Measurements from ENCODE around the gene OSBPL8. TPM values are rescaled to one million over a fixed set of nuclear protein-coding genes. Genes with fewer than 3 reads are reported as not detected.

OSBPL8 gene
- total and polyA plus RNA-seq, 9 of the 15 experiments (the other 6 are each of a cell fraction or from before 2014, with no cell fraction given): 17.4 to 82.7 (median 42.8) TPM

DNA sequence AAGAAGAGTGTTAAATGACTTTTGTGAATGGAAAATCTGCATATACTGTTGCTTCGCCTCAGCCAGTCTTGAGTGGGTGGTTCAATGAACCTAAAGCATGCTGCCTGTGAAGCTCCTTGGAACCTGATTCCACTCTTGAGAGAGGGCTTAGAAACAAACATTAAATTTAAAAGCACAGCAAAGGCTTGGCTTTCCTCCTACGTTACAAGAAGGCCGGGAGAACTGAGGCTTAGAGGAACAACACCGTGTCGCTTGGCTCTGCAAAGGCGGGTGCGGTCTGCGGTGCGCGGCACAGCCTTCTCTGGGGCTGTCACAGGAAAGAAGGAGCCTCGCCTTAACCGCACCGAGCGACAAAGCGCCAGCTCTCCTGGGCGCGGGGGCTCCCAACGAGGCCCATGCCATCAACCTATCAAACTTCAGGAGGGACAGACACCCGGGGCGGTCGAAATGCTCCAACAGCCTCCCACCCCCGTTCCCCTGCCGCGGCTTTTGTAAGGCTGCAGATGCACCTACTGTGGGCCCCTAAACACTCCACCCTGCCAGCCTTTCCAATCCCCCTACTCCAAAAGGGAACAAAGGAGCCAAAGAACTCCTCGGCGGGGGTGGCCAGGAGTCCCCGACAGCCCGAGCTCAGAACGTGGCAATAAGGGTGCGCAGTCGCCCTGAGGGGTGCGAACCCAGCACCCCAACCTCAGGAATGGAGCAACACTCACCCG, 729 bp downstream of the OSBPL8 start (continued):
- TF ChIP-seq MED1 (CRISPR knock-in tag; IDR thresholded peaks at IDR 0.05; ENCODE audit: borderline replicate concordance): no peak
- TF ChIP-seq HDAC8 (tag; IDR thresholded peaks at IDR 0.05): 0 out of 2 replicates have a peak, but pooled peaks have one; percentile 13
- TF ChIP-seq XRCC5 (IDR thresholded peaks at IDR 0.05; ENCODE audit: low read depth, low read length): peak; percentile 7; the same call in 1 of the 2 replicates
- TF ChIP-seq NRF1 (conservative IDR thresholded peaks at IDR 0.05 in 1 of 2, IDR thresholded peaks at IDR 0.05 in 1 of 2): peak; percentile 4 to 41; a peak in 1 of 4 replicates
- no peak for TF ChIP-seq RCOR1 (IDR thresholded peaks at IDR 0.05; ENCODE audit: borderline replicate concordance in 1 of 2, low read depth in 2 of 2, low read length in 2 of 2)
- no peak for TF ChIP-seq MTA1 (IDR thresholded peaks at IDR 0.05; ENCODE audit: borderline replicate concordance)
- TF ChIP-seq, protein P1, sequence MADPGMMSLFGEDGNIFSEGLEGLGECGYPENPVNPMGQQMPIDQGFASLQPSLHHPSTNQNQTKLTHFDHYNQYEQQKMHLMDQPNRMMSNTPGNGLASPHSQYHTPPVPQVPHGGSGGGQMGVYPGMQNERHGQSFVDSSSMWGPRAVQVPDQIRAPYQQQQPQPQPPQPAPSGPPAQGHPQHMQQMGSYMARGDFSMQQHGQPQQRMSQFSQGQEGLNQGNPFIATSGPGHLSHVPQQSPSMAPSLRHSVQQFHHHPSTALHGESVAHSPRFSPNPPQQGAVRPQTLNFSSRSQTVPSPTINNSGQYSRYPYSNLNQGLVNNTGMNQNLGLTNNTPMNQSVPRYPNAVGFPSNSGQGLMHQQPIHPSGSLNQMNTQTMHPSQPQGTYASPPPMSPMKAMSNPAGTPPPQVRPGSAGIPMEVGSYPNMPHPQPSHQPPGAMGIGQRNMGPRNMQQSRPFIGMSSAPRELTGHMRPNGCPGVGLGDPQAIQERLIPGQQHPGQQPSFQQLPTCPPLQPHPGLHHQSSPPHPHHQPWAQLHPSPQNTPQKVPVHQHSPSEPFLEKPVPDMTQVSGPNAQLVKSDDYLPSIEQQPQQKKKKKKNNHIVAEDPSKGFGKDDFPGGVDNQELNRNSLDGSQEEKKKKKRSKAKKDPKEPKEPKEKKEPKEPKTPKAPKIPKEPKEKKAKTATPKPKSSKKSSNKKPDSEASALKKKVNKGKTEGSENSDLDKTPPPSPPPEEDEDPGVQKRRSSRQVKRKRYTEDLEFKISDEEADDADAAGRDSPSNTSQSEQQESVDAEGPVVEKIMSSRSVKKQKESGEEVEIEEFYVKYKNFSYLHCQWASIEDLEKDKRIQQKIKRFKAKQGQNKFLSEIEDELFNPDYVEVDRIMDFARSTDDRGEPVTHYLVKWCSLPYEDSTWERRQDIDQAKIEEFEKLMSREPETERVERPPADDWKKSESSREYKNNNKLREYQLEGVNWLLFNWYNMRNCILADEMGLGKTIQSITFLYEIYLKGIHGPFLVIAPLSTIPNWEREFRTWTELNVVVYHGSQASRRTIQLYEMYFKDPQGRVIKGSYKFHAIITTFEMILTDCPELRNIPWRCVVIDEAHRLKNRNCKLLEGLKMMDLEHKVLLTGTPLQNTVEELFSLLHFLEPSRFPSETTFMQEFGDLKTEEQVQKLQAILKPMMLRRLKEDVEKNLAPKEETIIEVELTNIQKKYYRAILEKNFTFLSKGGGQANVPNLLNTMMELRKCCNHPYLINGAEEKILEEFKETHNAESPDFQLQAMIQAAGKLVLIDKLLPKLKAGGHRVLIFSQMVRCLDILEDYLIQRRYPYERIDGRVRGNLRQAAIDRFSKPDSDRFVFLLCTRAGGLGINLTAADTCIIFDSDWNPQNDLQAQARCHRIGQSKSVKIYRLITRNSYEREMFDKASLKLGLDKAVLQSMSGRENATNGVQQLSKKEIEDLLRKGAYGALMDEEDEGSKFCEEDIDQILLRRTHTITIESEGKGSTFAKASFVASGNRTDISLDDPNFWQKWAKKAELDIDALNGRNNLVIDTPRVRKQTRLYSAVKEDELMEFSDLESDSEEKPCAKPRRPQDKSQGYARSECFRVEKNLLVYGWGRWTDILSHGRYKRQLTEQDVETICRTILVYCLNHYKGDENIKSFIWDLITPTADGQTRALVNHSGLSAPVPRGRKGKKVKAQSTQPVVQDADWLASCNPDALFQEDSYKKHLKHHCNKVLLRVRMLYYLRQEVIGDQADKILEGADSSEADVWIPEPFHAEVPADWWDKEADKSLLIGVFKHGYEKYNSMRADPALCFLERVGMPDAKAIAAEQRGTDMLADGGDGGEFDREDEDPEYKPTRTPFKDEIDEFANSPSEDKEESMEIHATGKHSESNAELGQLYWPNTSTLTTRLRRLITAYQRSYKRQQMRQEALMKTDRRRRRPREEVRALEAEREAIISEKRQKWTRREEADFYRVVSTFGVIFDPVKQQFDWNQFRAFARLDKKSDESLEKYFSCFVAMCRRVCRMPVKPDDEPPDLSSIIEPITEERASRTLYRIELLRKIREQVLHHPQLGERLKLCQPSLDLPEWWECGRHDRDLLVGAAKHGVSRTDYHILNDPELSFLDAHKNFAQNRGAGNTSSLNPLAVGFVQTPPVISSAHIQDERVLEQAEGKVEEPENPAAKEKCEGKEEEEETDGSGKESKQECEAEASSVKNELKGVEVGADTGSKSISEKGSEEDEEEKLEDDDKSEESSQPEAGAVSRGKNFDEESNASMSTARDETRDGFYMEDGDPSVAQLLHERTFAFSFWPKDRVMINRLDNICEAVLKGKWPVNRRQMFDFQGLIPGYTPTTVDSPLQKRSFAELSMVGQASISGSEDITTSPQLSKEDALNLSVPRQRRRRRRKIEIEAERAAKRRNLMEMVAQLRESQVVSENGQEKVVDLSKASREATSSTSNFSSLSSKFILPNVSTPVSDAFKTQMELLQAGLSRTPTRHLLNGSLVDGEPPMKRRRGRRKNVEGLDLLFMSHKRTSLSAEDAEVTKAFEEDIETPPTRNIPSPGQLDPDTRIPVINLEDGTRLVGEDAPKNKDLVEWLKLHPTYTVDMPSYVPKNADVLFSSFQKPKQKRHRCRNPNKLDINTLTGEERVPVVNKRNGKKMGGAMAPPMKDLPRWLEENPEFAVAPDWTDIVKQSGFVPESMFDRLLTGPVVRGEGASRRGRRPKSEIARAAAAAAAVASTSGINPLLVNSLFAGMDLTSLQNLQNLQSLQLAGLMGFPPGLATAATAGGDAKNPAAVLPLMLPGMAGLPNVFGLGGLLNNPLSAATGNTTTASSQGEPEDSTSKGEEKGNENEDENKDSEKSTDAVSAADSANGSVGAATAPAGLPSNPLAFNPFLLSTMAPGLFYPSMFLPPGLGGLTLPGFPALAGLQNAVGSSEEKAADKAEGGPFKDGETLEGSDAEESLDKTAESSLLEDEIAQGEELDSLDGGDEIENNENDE (IDR thresholded peaks at IDR 0.05; ENCODE audit: low read depth, low read length): no peak
- TF ChIP-seq EGR1 (conservative IDR thresholded peaks at IDR 0.05): peak; percentile 38; the same call in 1 of the 2 replicates
- TF ChIP-seq, protein P2, sequence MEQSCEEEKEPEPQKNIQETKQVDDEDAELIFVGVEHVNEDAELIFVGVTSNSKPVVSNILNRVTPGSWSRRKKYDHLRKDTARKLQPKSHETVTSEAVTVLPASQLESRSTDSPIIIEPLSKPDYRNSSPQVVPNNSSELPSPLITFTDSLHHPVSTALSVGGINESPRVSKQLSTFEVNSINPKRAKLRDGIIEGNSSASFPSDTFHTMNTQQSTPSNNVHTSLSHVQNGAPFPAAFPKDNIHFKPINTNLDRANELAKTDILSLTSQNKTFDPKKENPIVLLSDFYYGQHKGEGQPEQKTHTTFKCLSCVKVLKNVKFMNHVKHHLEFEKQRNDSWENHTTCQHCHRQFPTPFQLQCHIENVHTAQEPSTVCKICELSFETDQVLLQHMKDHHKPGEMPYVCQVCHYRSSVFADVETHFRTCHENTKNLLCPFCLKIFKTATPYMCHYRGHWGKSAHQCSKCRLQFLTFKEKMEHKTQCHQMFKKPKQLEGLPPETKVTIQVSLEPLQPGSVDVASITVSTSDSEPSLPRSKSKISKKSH (CRISPR knock-in tag; IDR thresholded peaks at IDR 0.05): no peak
- no peak for TF ChIP-seq CC2D1A (IDR thresholded peaks at IDR 0.05)
- TF ChIP-seq ZNF324 (CRISPR knock-in tag; IDR thresholded peaks at IDR 0.05): no peak
- peak; percentile 58 for TF ChIP-seq RBBP5 (IDR thresholded peaks at IDR 0.05; ENCODE audit: borderline replicate concordance, insufficient read depth, low read length, poor library complexity, severe bottlenecking)
- no peak for TF ChIP-seq NFXL1 (CRISPR knock-in tag; IDR thresholded peaks at IDR 0.05)
